Karpas-422 (cell line): ENCODE measurements around the gene SUGP1. TPM values are rescaled to one million over a fixed set of nuclear protein-coding genes. Genes with fewer than 3 reads are reported as not detected.

Experiments
- DNase-seq: peaks from one replicate; pipeline ENCODE4 v3.0.0-alpha.2; 2015
- H2AFZ ChIP-seq: fragments of 200-600 bp; sonication (generic); 2 replicates; pipeline ENCODE4 v1.6.1; 2014; ENCODE audit warnings: antibody characterized with exemption, low read length, mixed read lengths
- H3K27ac ChIP-seq: fragments of 200-600 bp; sonication (generic); 2 replicates; pipeline ENCODE4 v1.5.1; 2014; ENCODE audit warnings: mild to moderate bottlenecking, low read length, moderate library complexity
- H3K27me3 ChIP-seq: fragments of 200-600 bp; sonication (generic); 2 replicates; pipeline ENCODE4 v1.6.1; 2014; ENCODE audit warnings: low read length, mixed read lengths
- H3K36me3 ChIP-seq: fragments of 200-600 bp; sonication (generic); 2 replicates; pipeline ENCODE4 v1.6.1; 2014; ENCODE audit warnings: low read length, mixed read lengths; ENCODE audit not compliant: insufficient read depth
- H3K4me1 ChIP-seq: fragments of 200-600 bp; sonication (generic); 2 replicates; pipeline ENCODE4 v1.6.1; 2014; ENCODE audit warnings: mild to moderate bottlenecking, low read length, mixed read lengths
- H3K4me2 ChIP-seq: fragments of 200-600 bp; sonication (generic); 2 replicates; pipeline ENCODE4 v1.6.1; 2014; ENCODE audit warnings: low read length, low read depth, mild to moderate bottlenecking; ENCODE audit not compliant: poor library complexity, severe bottlenecking
- H3K4me3 ChIP-seq: fragments of 200-600 bp; sonication (generic); 2 replicates; pipeline ENCODE4 v1.5.1; 2014; ENCODE audit warnings: mild to moderate bottlenecking, antibody characterized with exemption, low read length, mixed read lengths
- H3K79me2 ChIP-seq: fragments of 200-600 bp; sonication (generic); 2 replicates; pipeline ENCODE4 v1.6.1; 2014; ENCODE audit warnings: mild to moderate bottlenecking, low read length, mixed read lengths
- H3K9ac ChIP-seq: fragments of 200-600 bp; sonication (generic); 2 replicates; pipeline ENCODE4 v1.6.0; 2014; ENCODE audit warnings: low read length
- H3K9me2 ChIP-seq: fragments of 200-600 bp; sonication (generic), shearing (Covaris generic); replicated peaks from 2 replicates; pipeline ENCODE4 v1.6.0; 2014; ENCODE audit warnings: mild to moderate bottlenecking, low read length, moderate library complexity; ENCODE audit not compliant: insufficient read depth
- H3K9me3 ChIP-seq: fragments of 300-700, 200-600 bp; sonication (generic); 2 replicates; pipeline ENCODE4 v1.6.1; 2014; ENCODE audit warnings: low read length, mixed read lengths
- H4K20me1 ChIP-seq: fragments of 200-600 bp; sonication (generic); 2 replicates; pipeline ENCODE4 v1.6.1; 2014; ENCODE audit warnings: mild to moderate bottlenecking, antibody characterized with exemption, low read length, low read depth; ENCODE audit not compliant: insufficient read depth
- total RNA-seq: library from RNA; depleted of rRNA; stranded (reverse); fragments of >200 nt; shearing (Covaris generic); gene quantifications from 2 replicates; pipeline ENCODE4 v1.2.3, GENCODE V29; 2014; ENCODE audit warnings: low replicate concordance

The SUGP1 gene
- total RNA-seq, 1 experiment from 2014 or later: 21.4 TPM

GRCh38 chr19:19304186-19304965, 15.9 kb downstream of the SUGP1 start:
- H3K36me3 ChIP-seq: no peaks in the 10 kb centered on the region
- H3K27ac ChIP-seq: no peak overlapping the region
- H3K9me3 ChIP-seq: no peaks in the 10 kb centered on the region
- H3K4me1 ChIP-seq: no peaks in the 10 kb centered on the region
- H3K4me2 ChIP-seq: no peak overlapping the region
- no peak overlapping the region for H2AFZ ChIP-seq
- no peaks in the 10 kb centered on the region for H3K9me2 ChIP-seq
- no peak for DNase-seq
- no peaks in the 10 kb centered on the region for H3K79me2 ChIP-seq
- no peaks in the 10 kb centered on the region for H4K20me1 ChIP-seq
- no peaks in the 10 kb centered on the region for H3K27me3 ChIP-seq
- H3K4me3 ChIP-seq: no peak overlapping the region
- no peak overlapping the region for H3K9ac ChIP-seq

DNA sequence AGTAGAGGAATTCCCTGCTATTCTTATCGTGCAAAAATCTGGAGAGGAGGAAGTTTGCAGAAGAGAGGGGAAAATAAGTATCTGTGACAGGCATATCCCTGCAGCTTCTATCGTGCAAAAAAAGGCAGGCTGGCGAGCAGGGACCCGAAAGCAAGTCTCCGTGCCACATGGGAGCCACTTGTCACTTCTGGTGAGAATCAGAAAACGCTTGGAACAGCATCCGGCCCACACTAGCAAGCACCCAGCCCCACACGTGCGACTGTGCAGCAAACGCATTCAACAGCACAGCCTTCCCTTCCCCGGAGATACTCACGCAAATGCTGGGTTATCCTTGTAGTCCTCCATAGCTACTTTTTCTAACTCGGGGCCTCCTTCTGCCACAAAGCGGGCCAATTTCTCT, 16.9 kb downstream of the SUGP1 start:
- Histone ChIP-seq H3K36me3 (no peaks in the 10 kb centered on the region), H3K4me1 (no peaks in the 10 kb centered on the region), H4K20me1 (no peaks in the 10 kb centered on the region), H3K4me3 (no peak overlapping the region), H3K27me3 (no peaks in the 10 kb centered on the region), H2AFZ (no peak overlapping the region), H3K9me3 (no peaks in the 10 kb centered on the region), H3K9me2 (no peaks in the 10 kb centered on the region), H3K79me2 (no peaks in the 10 kb centered on the region), H3K9ac (no peak overlapping the region), H3K27ac (no peak overlapping the region), H3K4me2 (no peak overlapping the region)
- no peak for DNase-seq

DNA sequence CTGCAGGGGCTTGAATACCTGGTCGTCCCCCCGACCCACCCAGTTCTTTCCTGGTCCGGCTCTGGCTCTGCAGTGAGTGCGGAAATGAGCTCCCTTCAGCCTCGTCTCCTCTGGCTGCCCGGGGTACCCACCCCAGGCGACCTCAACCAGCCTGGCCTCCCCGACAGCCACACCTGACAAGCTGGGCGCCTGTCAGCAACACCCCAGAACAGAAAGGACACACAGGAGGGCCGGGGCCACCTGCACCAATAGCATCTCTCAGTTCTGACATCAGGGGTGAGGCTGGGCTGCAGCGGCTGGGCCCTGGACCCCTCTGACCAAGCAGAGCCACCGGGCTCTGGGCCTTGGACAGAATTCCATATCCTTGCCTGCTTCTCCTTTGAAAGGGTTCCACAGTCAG, 19.7 kb downstream of the SUGP1 start:
- Histone ChIP-seq H3K4me3 (no peak overlapping the region), H3K79me2 (no peaks in the 10 kb centered on the region), H3K4me2 (no peak overlapping the region), H2AFZ (no peak overlapping the region), H3K27me3 (no peaks in the 10 kb centered on the region), H3K4me1 (no peaks in the 10 kb centered on the region), H3K36me3 (no peaks in the 10 kb centered on the region; the same call in 1 of the 2 replicates), H3K9me2 (no peaks in the 10 kb centered on the region), H3K9me3 (no peaks in the 10 kb centered on the region), H3K9ac (no peak overlapping the region), H4K20me1 (no peaks in the 10 kb centered on the region), H3K27ac (no peak overlapping the region)
- no peak for DNase-seq

DNA sequence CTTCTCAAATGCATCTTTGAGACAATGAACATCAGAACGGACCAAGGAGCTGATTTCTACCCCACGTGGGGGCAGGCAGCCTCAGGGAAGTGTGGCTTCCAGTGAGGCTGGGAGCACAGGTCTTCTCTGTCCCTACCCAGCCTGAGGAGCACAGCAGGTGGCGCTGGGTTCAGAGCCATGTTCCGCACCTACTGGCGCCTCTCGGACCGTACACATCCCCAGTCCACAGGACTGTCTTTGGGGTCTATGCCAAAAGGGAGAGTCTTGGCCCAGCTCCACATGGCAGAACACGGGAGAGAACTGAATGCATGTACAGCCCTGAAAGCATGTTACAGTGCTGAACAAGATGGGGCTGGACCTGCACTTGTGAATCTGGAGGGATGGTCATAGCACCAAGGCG, 22.6 kb downstream of the SUGP1 start:
- Histone ChIP-seq H3K79me2 (no peaks in the 10 kb centered on the region), H3K4me3 (no peak overlapping the region), H4K20me1 (no peaks in the 10 kb centered on the region), H3K9me2 (no peaks in the 10 kb centered on the region), H3K27me3 (no peaks in the 10 kb centered on the region), H3K4me2 (no peak overlapping the region), H3K9ac (no peak overlapping the region), H2AFZ (no peak overlapping the region), H3K27ac (no peak overlapping the region), H3K9me3 (0 out of 2 replicates have a peak, but pooled peaks cover 3% of the 10 kb centered on the region), H3K36me3 (peaks cover 22% of the 10 kb centered on the region), H3K4me1 (no peaks in the 10 kb centered on the region)
- no peak for DNase-seq

GRCh38 chr19:19296953-19297689, 23.2 kb downstream of the SUGP1 start:
- H3K9ac ChIP-seq: no peak overlapping the region
- DNase-seq: no peak
- no peak overlapping the region for H3K27ac ChIP-seq
- H3K4me3 ChIP-seq: no peak overlapping the region
- H3K36me3 ChIP-seq: peaks cover 28% of the 10 kb centered on the region
- H3K4me1 ChIP-seq: no peaks in the 10 kb centered on the region
- no peaks in the 10 kb centered on the region for H3K79me2 ChIP-seq
- no peaks in the 10 kb centered on the region for H4K20me1 ChIP-seq
- no peaks in the 10 kb centered on the region for H3K27me3 ChIP-seq
- H3K9me2 ChIP-seq: no peaks in the 10 kb centered on the region
- no peak overlapping the region for H3K4me2 ChIP-seq
- H3K9me3 ChIP-seq: 0 out of 2 replicates have a peak, but pooled peaks cover 3% of the 10 kb centered on the region
- no peak overlapping the region for H2AFZ ChIP-seq

DNA sequence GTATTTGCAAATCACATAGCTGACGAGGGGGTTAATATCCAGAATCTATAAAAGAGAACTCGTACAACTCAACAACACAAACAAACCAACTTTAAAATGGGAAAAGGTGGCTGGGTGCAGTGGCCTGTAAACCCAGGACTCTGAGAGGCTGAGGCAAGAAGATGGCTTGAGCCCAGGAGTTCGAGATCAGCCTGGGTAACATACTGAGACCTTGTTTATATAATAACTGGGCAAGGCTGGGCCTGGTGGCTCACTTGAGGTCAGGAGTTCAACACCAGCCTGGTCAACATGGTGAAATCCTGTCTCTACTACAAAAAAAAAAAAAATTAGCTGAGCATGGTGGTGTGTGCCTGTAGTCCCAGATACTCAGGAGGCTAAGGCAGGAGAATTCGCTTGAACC, 25.4 kb downstream of the SUGP1 start:
- Histone ChIP-seq H3K4me2 (no peak overlapping the region), H3K79me2 (no peaks in the 10 kb centered on the region), H3K9ac (no peak overlapping the region), H3K27ac (no peak overlapping the region), H2AFZ (no peak overlapping the region), H3K9me2 (no peaks in the 10 kb centered on the region), H3K4me1 (no peaks in the 10 kb centered on the region), H3K27me3 (no peaks in the 10 kb centered on the region), H3K4me3 (no peak overlapping the region), H3K36me3 (peaks cover 30% of the 10 kb centered on the region), H3K9me3 (0 out of 2 replicates have a peak, but pooled peaks cover 3% of the 10 kb centered on the region), H4K20me1 (no peaks in the 10 kb centered on the region)
- no peak for DNase-seq

GRCh38 chr19:19292607-19293006, 27.7 kb downstream of the SUGP1 start:
- Histone ChIP-seq H3K36me3 (peaks cover 33% of the 10 kb centered on the region), H3K9me3 (0 out of 2 replicates have a peak, but pooled peaks cover 3% of the 10 kb centered on the region), H2AFZ (no peak overlapping the region), H3K27me3 (no peaks in the 10 kb centered on the region), H4K20me1 (no peaks in the 10 kb centered on the region), H3K79me2 (no peaks in the 10 kb centered on the region), H3K27ac (no peak overlapping the region), H3K9ac (no peak overlapping the region), H3K4me2 (no peak overlapping the region), H3K4me3 (no peak overlapping the region), H3K9me2 (no peaks in the 10 kb centered on the region), H3K4me1 (no peaks in the 10 kb centered on the region)
- DNase-seq: no peak

- Histone ChIP-seq H3K79me2 (no peaks in the 10 kb centered on the region), H3K4me2 (no peak overlapping the region), H3K9me3 (no peaks in the 10 kb centered on the region), H2AFZ (no peak overlapping the region), H3K4me1 (no peaks in the 10 kb centered on the region), H3K4me3 (no peak overlapping the region), H3K27me3 (no peaks in the 10 kb centered on the region), H4K20me1 (no peaks in the 10 kb centered on the region), H3K36me3 (peaks cover 15% of the 10 kb centered on the region), H3K27ac (no peak overlapping the region), H3K9ac (no peak overlapping the region), H3K9me2 (no peaks in the 10 kb centered on the region)
- DNase-seq: no peak
These were observed 34.6 kb downstream of the SUGP1 start for GRCh38 chr19:19285686-19286085.
